Body of pancreas (tissue), 4 donors: ENCODE measurements around the gene AJAP1. TPM values are rescaled to one million over a fixed set of nuclear protein-coding genes. Genes with fewer than 3 reads are reported as not detected.

ENCODE experiments used
- ATAC-seq: fragments of 150-250 bp; one replicate; pipeline ENCODE4 v1.9.1; 2016
- DNase-seq, 4 donors: peaks; one replicate each; pipeline ENCODE4 v3.0.0-alpha.2; 2019
- H3K27ac ChIP-seq, 4 donors: fragments of 200-600 bp; sonication (generic); 1 replicate in 3 of 4; 2 replicates in 1 of 4; pipeline versions ENCODE4 v1.5.1 to v1.6.1; 2016 to 2019; ENCODE audit warnings: mild to moderate bottlenecking in 1 of 4, mixed read lengths in 1 of 4, moderate library complexity in 1 of 4
- H3K27me3 ChIP-seq, 2 donors: fragments of 200-600 bp; sonication (generic); one replicate each; pipeline ENCODE4 v1.6.0; 2016; ENCODE audit warnings: mild to moderate bottlenecking in 1 of 2
- H3K36me3 ChIP-seq, 2 donors: fragments of 200-600 bp; sonication (generic); replicated peaks in 1 of 2; 2 replicates each; pipeline ENCODE4 v1.5.1; 2016; ENCODE audit warnings: low read depth in 2 of 2; ENCODE audit not compliant: insufficient read depth in 1 of 2
- H3K4me1 ChIP-seq: fragments of 200-600 bp; sonication (generic); one replicate; pipeline ENCODE4 v1.6.0; 2016
- H3K4me3 ChIP-seq, 2 donors: fragments of 200-600 bp; sonication (generic); 1 replicate in 1 of 2; 2 replicates in 1 of 2; pipeline ENCODE4 v1.5.1; 2016 to 2019
- H3K9me3 ChIP-seq, 3 donors: fragments of 200-600 bp; sonication (generic); 1 replicate in 2 of 3; 2 replicates in 1 of 3; pipeline ENCODE4 v1.5.1; 2016
- CTCF ChIP-seq, 7 experiments: fragments of 450-650 bp in 4 of 7; fragments of 200-600 bp in 3 of 7; sonication (generic) in 3 of 7; IDR thresholded peaks; one replicate each; pipeline ENCODE4 v1.5.1; 2016 to 2019; ENCODE audit warnings: antibody characterized with exemption in 7 of 7
- POLR2A ChIP-seq, 3 donors: fragments of 450-650 bp; IDR thresholded peaks; one replicate each; pipeline ENCODE4 v1.6.1; 2016; ENCODE audit warnings: antibody characterized with exemption in 3 of 3, mild to moderate bottlenecking in 2 of 3
- WGBS, 2 donors: methylation state at CpG; one replicate each; pipeline ENCODE4 v1.1.5; 2017; 5-methylcytosine and 5-hydroxymethylcytosine counted together
- intact Hi-C: fragments of 100-400 bp; cut with DNase I; formaldehyde crosslinking; loops from one replicate; pipeline ENCODE4 v1.15.1; 2023
- total RNA-seq, 2 donors: library from RNA; depleted of rRNA; stranded (reverse); fragments of >200 nt; gene quantifications; one replicate each; pipeline ENCODE4 v1.1.0, GENCODE V29; 2016

The AJAP1 gene
- total RNA-seq, 2 donors from 2014 or later: 0.66 to 2.9 TPM

DNA sequence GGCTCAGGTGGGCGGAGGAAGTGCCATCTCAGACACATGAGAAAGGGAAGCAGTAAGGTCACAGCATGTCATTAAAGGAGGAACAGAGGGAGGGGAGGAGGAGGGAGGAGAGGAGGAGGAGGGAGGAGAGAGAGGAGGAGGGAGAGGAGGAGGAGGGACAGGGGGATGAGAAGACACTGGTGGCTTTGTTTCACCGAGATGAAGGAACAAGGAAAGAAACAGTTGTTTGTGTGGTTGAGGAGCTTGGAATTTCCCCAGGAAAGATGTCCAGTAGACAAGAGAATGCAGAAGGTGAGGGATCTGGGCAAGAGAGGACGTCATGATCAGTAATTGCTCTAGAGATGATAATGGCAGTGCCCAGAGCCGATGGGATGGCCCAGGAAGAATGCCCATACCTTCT, 97.7 kb downstream of the AJAP1 start:
- ATAC-seq (no peak), DNase-seq (no peak)
- Histone ChIP-seq H3K9me3 (no peaks in the 10 kb centered on the region), H3K4me1 (no peaks in the 10 kb centered on the region), H3K27ac (no peak overlapping the region), H3K4me3 (no peak overlapping the region), H3K27me3 (no peaks in the 10 kb centered on the region), H3K36me3 (no peaks in the 10 kb centered on the region)
- TF ChIP-seq CTCF (IDR thresholded peaks at IDR 0.05) (no peak), POLR2A (IDR thresholded peaks at IDR 0.05) (no peak)
- WGBS, 2 donors: 35 to 49% methylated on average over 4 of the region's 4 CpGs
- intact Hi-C loops: no loop called here

- Histone ChIP-seq H3K4me1 (no peaks in the 10 kb centered on the region), H3K9me3 (no peaks in the 10 kb centered on the region), H3K36me3 (no peaks in the 10 kb centered on the region), H3K27ac (no peak overlapping the region), H3K27me3 (no peaks in the 10 kb centered on the region), H3K4me3 (no peak overlapping the region)
- WGBS, 2 donors: 47 to 62% methylated on average over 2 of the region's 2 CpGs
- intact Hi-C loops: no loop called here
- DNase-seq (no peak), ATAC-seq (no peak)
- no peak for TF ChIP-seq POLR2A (IDR thresholded peaks at IDR 0.05)
- no peak for TF ChIP-seq CTCF (IDR thresholded peaks at IDR 0.05)
Measured at GRCh38 chr1:4754816-4755215, 100.4 kb downstream of the AJAP1 start.

DNA sequence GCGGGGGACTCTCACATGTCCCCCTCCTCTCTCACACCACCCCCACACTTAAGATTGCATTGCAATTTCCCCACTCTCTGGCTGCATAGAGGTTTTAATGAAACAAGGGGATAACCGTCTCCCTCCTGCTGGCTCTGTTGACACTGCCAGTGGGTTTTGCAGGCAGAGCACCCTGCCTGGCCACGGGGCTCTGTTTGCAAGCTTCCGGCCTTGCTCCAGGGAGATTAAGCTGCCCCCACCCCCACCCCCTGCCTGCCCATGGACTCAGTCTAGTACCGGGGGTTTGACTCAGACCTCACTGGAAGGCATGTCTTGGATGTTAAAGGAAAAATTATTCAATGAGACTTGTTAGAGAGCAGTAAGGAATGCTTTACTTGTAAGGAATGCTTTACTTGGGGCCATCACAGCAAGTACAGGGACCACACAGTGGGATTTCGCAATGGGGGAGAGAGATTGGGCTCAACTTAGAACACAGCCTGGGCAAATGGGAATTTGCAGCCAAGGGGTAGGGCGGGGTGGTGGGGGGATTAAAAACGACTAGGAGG, 101.0 kb downstream of the AJAP1 start:
- Histone ChIP-seq H3K9me3 (no peaks in the 10 kb centered on the region), H3K36me3 (no peaks in the 10 kb centered on the region), H3K4me1 (no peaks in the 10 kb centered on the region), H3K4me3 (no peak overlapping the region), H3K27me3 (no peaks in the 10 kb centered on the region), H3K27ac (no peak overlapping the region)
- DNase-seq (no peak), ATAC-seq (no peak)
- intact Hi-C loops: no loop called here
- TF ChIP-seq POLR2A (IDR thresholded peaks at IDR 0.05): no peak
- WGBS, 2 donors: 20 to 27% methylated on average over 8 of the region's 8 CpGs

DNA sequence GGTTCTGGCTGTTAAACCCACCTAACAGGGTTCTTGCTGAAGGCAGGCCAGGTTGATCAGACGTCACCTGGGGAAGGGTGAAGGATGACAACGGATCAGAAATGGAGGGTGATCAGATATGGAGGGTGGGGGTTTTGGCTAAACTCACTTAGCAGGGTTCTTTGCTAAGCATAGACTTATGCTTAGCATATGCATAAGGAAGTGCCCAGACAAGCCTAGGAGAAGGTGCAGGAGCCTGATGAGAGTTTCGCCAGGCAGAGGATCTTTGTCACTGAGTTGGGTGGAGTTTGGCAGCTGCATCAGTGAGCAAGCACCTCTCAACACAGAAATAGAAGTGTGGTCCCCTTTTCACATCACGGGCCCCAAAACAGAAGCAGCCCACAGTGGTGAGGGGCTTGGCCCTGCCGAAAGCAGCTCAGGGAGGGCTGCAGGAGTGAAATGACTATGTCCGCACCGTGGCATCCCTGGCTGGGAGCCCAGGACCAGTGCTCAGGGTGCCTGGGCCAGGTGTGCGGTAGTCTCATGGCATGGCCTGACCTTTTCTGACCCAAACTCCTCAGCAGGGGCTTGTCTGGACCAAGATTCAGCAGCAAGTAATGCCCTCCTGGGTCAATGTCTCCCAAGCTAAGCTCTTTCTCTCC, 101.6 kb downstream of the AJAP1 start:
- DNase-seq (no peak), ATAC-seq (no peak)
- H3K36me3 ChIP-seq: no peaks in the 10 kb centered on the region
- no peak for TF ChIP-seq CTCF (IDR thresholded peaks at IDR 0.05)
- TF ChIP-seq POLR2A (IDR thresholded peaks at IDR 0.05): no peak
- no peak overlapping the region for H3K4me3 ChIP-seq
- intact Hi-C loops: no loop called here
- no peaks in the 10 kb centered on the region for H3K9me3 ChIP-seq
- WGBS, 2 donors: 59 to 68% methylated on average over 4 to 8 of the region's 8 CpGs
- no peaks in the 10 kb centered on the region for H3K4me1 ChIP-seq
- no peaks in the 10 kb centered on the region for H3K27me3 ChIP-seq
- no peak overlapping the region for H3K27ac ChIP-seq

GRCh38 chr1:4756851-4757580, 102.6 kb downstream of the AJAP1 start:
- H3K4me3 ChIP-seq: no peak overlapping the region
- no peaks in the 10 kb centered on the region for H3K36me3 ChIP-seq
- no peak for ATAC-seq
- no peak for TF ChIP-seq POLR2A (IDR thresholded peaks at IDR 0.05)
- no peak for TF ChIP-seq CTCF (IDR thresholded peaks at IDR 0.05)
- intact Hi-C loops: no loop called here
- H3K9me3 ChIP-seq: no peaks in the 10 kb centered on the region
- no peak for DNase-seq
- no peak overlapping the region for H3K27ac ChIP-seq
- no peaks in the 10 kb centered on the region for H3K27me3 ChIP-seq
- WGBS, 2 donors: 36 to 48% methylated on average over 6 to 10 of the region's 10 CpGs
- H3K4me1 ChIP-seq: no peaks in the 10 kb centered on the region
